Stimulated activated CD4-positive, alpha-beta T cell treated with anti-CD3 and anti-CD28 coated beads, TNF-alpha, amount 100 ng/mL, for 48 hours (primary cell): ENCODE data around the gene ST8SIA4.
"Not testable (repeated sequence)": the region's sequence is repeated elsewhere in the genome, so short reads cannot be mapped to it uniquely, and the experiment has no call there.

Experiments used
- DNase-seq, 3 donors: peaks; one replicate each; pipeline ENCODE4 v3.0.0-alpha.2; 2020; ENCODE audit warnings: low read depth in 3 of 3

The ST8SIA4 gene

DNA sequence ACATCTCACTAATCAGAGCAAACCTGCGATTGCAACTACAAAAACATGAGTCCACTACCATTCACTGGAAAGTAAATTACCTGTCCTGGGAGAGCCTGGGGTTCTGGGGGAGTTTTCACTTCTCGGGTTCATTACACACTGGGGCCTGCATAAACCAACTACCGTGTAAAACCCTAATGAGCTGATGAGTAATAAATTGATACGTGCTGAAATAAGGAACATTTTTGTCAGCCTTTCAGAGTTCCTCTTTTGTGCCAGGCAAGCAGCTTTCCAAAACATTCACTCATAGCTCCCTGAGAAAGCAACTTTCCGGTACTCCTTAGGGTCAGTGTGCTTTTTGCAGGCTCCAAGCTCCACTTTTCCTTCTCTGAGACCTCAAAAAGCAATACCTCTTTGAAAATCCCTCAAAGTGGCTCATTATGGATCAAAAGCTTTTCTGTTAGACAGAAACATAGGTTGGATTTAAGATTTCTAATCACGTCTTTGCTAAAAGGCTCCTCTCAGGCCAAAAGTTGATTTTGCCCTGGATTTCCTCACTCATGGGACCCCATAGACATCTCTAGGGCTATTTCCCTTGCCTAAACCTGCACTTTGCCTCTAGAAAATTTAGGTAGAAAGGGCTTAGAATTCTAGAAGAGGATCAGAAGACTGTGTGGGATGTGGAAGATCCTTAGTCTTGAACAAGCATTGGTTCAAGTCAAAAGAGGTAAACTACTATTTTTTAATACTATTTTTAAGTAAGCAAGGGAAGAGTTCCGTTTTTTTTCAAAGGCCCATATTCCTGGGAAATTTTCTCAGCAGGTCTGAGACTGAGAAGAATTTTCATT lies 74.8 kb downstream of the ST8SIA4 start:
- DNase-seq: no peak

- DNase-seq: no peak
These were observed 75.6 kb downstream of the ST8SIA4 start for GRCh38 chr5:100827481-100827889.

GRCh38 chr5:100826133-100826532 lies 76.9 kb downstream of the ST8SIA4 start:
- no peak for DNase-seq

GRCh38 chr5:100824635-100825034 lies 78.4 kb downstream of the ST8SIA4 start:
- no peak for DNase-seq

DNA sequence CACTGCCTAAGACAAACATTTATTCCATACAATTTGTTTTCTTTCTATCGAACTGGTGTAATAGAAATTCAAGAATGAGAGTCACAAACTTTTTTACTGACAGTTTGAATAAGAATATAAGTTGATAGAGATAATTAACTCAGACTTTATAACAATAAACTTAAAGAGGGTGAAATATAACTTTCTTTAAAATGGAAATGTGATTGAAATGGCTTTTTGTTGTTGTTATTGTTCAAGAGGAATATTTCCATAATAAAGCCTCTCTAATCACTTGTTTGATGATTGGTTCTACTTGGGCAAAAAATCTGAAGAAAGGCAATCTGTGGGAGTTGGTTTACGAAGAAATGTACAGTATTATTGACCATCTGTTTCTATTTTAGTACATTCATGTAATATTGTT lies 79.3 kb downstream of the ST8SIA4 start:
- DNase-seq: no peak

DNA sequence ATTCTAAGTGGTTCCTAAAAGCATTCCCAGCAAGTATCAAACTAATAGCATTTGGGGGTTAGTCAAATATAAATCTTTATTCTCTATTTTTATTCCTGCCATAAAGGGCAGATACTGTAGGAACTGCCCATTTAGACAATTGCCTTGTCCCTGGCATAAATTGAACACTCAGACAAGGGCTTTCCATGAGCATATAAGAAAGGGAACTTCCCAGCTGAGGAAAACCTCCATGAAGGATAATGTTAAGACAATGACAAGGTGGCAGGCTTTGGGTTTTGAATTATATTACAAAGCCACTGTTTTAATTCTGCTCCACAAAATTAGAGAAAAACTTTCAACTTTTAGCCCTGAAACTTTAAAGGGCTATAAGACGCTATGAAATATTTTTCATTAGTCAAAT lies 81.3 kb downstream of the ST8SIA4 start:
- DNase-seq: no peak

- DNase-seq: no peak
These were observed 84.7 kb downstream of the ST8SIA4 start for GRCh38 chr5:100818340-100818739.

- DNase-seq: no peak
These were observed 99.7 kb downstream of the ST8SIA4 start for GRCh38 chr5:100803397-100803796.

- no peak for DNase-seq
These were observed 100.9 kb downstream of the ST8SIA4 start for GRCh38 chr5:100802208-100802607.

- no peak for DNase-seq
These were observed 102.5 kb downstream of the ST8SIA4 start for GRCh38 chr5:100800562-100800961.

DNA sequence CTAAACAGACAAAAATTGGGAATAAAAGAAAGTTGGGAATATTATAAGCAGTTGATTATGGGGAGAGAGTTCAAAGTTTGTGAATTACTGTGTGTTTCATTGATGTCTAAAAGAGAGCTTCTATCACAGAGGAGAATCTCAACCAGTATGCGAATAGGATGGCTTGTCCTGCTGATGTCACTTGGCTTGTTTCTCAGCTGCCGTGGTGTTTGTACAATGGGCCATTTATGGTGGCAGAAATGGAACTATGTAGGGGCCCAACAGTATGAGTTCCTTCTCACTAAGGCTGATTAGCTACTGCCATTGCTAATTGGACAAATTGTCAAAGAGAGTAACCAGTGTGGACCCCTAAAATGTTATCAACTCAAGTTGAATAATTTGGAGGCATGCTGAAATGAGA lies 103.9 kb downstream of the ST8SIA4 start:
- DNase-seq: no peak

DNA sequence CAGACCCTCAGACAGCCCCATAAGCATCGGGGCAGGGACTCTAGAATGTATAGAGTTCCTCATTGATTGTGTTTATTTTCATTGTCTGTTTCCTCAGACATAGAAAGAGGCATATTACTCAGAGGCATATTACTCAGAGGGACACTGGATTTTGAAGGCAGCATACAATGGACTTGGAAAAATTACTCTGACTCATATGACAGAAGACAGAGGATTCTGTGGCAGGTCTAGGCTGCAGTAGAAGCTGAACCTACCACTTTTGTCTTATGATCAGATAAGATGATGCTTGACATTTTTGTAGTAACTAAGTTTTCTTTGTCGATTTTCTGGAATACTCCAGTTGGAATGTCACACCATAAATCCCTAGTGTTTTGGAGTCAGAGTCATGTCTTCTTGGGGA lies 105.2 kb downstream of the ST8SIA4 start:
- DNase-seq: no peak

DNA sequence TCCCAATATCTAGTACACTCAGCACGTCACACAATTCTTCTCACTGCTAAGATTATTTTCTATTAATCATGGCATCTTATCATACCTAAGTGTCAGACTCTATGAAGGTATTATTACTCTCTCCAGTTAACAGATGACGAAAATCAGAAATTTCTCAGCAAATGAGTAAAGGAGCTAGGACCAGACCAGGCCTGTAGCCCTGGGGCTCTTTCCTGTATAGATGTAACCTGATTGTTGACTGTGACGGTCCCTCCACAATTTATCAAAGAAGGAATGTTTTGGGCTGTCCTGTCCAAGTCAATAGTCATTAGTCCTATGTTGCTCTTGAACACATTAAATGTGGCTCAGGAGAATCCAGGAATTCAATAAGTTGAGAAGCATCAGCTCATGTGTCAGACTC lies 106.2 kb downstream of the ST8SIA4 start:
- no peak for DNase-seq

- no peak for DNase-seq
These were observed 108.2 kb downstream of the ST8SIA4 start for GRCh38 chr5:100794844-100795243.

DNA sequence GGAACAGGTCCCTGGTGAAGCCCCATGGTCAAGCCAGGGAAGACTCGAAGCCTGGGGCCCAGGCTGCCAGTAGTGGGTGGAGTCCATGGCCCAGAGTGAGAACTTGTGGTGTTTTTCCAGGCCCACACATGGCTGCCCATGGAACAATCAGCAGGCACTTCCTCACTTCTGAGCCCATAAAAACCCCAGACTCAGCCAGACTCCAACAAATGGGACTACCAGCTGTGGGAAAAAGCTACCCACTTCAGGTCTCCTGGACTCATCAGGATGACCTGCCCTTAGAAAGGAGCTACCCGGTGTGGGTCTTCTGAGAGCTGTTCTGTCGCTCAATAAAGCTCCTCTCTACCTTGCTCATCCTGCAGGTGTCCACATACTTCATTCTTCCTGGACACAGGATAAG lies 108.9 kb downstream of the ST8SIA4 start:
- no peak for DNase-seq

GRCh38 chr5:100792781-100793180 lies 110.3 kb downstream of the ST8SIA4 start:
- DNase-seq: no peak

DNA sequence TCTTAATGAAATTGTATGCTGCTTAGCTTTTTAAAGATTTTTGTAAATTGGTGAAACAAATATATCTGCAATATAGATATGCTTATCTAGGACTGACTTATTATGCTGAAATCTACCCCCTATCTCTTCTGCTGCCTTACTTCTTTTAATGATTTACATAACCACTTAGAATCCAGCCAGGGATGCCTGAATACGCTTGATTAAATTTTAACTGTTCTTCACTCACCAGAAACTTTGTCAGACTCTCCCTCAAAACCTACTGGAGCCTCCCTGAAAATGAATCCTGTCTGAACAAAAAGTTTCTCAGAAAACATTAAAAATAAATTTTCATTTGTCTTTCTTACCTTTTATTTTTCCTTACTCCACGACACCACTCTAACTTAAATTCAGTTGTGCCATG lies 111.7 kb downstream of the ST8SIA4 start:
- DNase-seq: no peak

GRCh38 chr5:100790951-100791350 lies 112.1 kb downstream of the ST8SIA4 start:
- DNase-seq: no peak

- no peak for DNase-seq
These were observed 112.9 kb downstream of the ST8SIA4 start for GRCh38 chr5:100790170-100790665.

GRCh38 chr5:100789694-100790093 lies 113.4 kb downstream of the ST8SIA4 start:
- no peak for DNase-seq

- no peak for DNase-seq
These were observed 114.7 kb downstream of the ST8SIA4 start for GRCh38 chr5:100788417-100788816.

GRCh38 chr5:100787648-100788047 lies 115.4 kb downstream of the ST8SIA4 start:
- DNase-seq: no peak

GRCh38 chr5:100785536-100785935 lies 117.5 kb downstream of the ST8SIA4 start:
- not testable (repeated sequence) for DNase-seq

- no peak for DNase-seq
These were observed 122.7 kb downstream of the ST8SIA4 start for GRCh38 chr5:100780376-100780870.
